Thoracic aorta (tissue), 2 donors: ENCODE measurements around the gene KLHL28. TPM values are rescaled to one million over a fixed set of nuclear protein-coding genes. Genes with fewer than 3 reads are reported as not detected.

ENCODE experiments used
- ATAC-seq: fragments of 150-250 bp; one replicate; pipeline ENCODE4 v1.8.0; 2017; ENCODE audit warnings: low read depth; ENCODE audit not compliant: insufficient number of reproducible peaks, low FRiP score
- DNase-seq: peaks from one replicate; pipeline ENCODE4 v3.0.0-alpha.2; 2020; ENCODE audit warnings: low spot score
- H3K27ac ChIP-seq, 2 donors: fragments of 200-600 bp; sonication (generic); 1 replicate in 1 of 2; 2 replicates in 1 of 2; pipeline ENCODE4 v1.5.1; 2016; ENCODE audit warnings: mild to moderate bottlenecking in 2 of 2, moderate library complexity in 2 of 2
- H3K27me3 ChIP-seq: fragments of 200-600 bp; sonication (generic); replicated peaks from 2 replicates; pipeline ENCODE4 v1.6.0; 2016; ENCODE audit warnings: mild to moderate bottlenecking; ENCODE audit not compliant: insufficient read depth
- H3K36me3 ChIP-seq: fragments of 200-600 bp; sonication (generic); one replicate; pipeline ENCODE4 v1.5.1; 2016
- H3K4me1 ChIP-seq, 2 donors: fragments of 200-600 bp; sonication (generic); 1 replicate in 1 of 2; 2 replicates in 1 of 2; pipeline versions ENCODE4 v1.5.1 to v1.6.0; 2016; ENCODE audit warnings: low read depth in 2 of 2, mild to moderate bottlenecking in 1 of 2; ENCODE audit not compliant: control insufficient read depth in 1 of 2
- H3K4me3 ChIP-seq: fragments of 200-600 bp; sonication (generic); 2 replicates; pipeline ENCODE4 v1.5.1; 2016; ENCODE audit warnings: mild to moderate bottlenecking
- H3K9me3 ChIP-seq: fragments of 200-600 bp; sonication (generic); 2 replicates; pipeline ENCODE4 v1.5.1; 2016
- total RNA-seq, 2 donors: library from RNA; depleted of rRNA; stranded (reverse); fragments of >200 nt; gene quantifications; one replicate each; pipeline versions ENCODE4 v1.1.0 to v1.2.3, GENCODE V29; 2016
- TF ChIP-seq, protein P1 (sequence below): fragments of 200-600 bp; sonication (generic); IDR thresholded peaks from one replicate; pipeline ENCODE4 v1.5.1; 2019; ENCODE audit warnings: antibody characterized with exemption

Gene KLHL28
- total RNA-seq, 2 donors from 2014 or later: 9.6 to 11.0 TPM

DNA sequence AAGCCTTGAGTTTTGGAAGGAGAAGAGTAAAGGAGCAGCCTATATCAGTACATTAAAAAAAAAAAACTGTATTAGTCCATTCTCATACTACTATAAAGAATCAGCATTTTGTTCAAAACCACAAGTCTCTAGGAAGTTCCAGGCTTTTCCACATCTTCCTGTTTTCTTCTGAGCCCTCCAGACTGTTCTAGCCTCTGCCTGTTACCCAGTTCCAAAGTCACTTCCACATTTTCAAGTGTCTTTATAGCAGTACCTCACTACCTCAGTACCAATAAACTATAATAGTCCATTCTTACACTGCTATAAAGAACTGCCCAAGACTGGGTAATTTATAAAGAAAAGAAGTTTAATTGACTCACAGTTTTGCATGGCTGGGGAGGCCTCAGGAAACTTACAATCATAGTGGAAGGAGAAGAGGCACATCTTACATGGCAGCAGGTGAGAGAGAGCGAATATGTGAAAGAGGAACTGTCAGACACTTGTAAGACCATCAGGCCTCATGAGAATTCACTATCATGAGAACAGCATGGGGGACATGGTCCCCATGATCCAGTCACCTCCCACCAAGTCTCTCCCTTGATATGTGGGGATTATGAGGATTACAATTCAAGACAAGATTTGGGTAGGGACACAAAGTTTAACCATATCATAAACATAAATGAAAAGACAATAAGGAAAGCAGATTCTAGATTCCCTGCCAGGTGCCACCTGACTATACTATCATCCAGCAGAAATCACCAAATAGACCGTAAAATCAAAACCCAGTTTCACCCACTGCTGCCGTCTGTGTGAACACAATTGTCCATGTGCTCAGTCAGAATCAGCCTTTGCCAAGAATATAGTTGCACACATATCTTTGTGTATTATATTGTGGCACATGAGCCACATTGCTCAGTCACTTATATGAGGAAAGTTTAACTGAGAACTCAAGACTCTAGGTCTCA is 28.0 kb upstream of the KLHL28 start:
- DNase-seq: no peak

DNA sequence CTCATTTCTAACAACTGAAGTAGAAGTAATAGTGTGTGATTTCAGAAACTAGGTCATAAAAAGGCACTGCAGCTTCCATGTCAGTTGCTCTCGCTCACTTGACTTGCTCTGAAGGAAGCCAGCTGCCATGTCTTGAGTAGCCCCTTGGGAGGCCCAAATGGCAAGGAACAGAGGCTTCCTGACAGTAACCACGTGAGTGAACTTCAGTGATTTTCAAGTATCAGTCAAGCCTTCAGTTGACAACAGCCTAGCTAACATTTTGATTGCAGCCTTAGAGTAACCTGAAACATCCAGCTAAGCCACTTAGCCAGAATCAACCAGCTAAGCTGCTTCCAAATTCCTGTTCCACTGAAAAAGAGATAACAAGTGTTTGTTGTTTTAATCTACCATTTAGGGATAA is 26.9 kb upstream of the KLHL28 start:
- no peak for ATAC-seq
- H3K4me1 ChIP-seq: peaks cover 9 to 10% of the 10 kb centered on the region in 2 donors
- H3K9me3 ChIP-seq: no peaks in the 10 kb centered on the region
- no peaks in the 10 kb centered on the region for H3K36me3 ChIP-seq
- TF ChIP-seq, protein P1, sequence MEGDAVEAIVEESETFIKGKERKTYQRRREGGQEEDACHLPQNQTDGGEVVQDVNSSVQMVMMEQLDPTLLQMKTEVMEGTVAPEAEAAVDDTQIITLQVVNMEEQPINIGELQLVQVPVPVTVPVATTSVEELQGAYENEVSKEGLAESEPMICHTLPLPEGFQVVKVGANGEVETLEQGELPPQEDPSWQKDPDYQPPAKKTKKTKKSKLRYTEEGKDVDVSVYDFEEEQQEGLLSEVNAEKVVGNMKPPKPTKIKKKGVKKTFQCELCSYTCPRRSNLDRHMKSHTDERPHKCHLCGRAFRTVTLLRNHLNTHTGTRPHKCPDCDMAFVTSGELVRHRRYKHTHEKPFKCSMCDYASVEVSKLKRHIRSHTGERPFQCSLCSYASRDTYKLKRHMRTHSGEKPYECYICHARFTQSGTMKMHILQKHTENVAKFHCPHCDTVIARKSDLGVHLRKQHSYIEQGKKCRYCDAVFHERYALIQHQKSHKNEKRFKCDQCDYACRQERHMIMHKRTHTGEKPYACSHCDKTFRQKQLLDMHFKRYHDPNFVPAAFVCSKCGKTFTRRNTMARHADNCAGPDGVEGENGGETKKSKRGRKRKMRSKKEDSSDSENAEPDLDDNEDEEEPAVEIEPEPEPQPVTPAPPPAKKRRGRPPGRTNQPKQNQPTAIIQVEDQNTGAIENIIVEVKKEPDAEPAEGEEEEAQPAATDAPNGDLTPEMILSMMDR: no peak
- H3K27ac ChIP-seq: peak overlapping the region in 1 of 2 donors; percentile 8
- no peak overlapping the region for H3K4me3 ChIP-seq
- DNase-seq: no peak
- no peaks in the 10 kb centered on the region for H3K27me3 ChIP-seq

More for the DNA sequence above, 28.0 kb upstream of the KLHL28 start:
- no peaks in the 10 kb centered on the region for H3K9me3 ChIP-seq
- peaks cover 9 to 10% of the 10 kb centered on the region in 2 donors for H3K4me1 ChIP-seq
- no peak overlapping the region for H3K4me3 ChIP-seq
- TF ChIP-seq, protein P1: no peak
- H3K27ac ChIP-seq: no peak overlapping the region
- H3K36me3 ChIP-seq: no peaks in the 10 kb centered on the region
- no peak for ATAC-seq
- H3K27me3 ChIP-seq: no peaks in the 10 kb centered on the region

DNA sequence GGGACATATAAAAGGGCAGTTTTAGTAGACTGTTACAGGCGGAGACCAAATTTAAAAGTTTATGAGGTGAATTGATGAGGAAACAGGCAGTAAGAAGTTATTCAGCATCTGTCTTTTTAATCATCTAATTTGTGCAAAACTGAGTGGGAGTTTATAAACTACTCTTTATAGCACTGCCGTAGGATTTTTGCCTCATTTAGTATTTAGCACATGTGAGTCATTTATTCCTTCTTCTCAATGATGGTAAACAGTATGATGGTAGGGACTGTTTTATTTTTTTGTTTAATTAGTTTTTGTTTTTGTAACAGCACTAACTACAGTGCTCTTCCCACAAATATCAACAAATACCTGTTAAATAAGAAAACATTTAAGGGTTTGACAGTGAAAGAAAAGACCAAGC is 20.8 kb upstream of the KLHL28 start:
- Histone ChIP-seq H3K36me3 (no peaks in the 10 kb centered on the region), H3K27ac (no peak overlapping the region), H3K9me3 (no peaks in the 10 kb centered on the region), H3K27me3 (no peaks in the 10 kb centered on the region), H3K4me3 (no peak overlapping the region), H3K4me1 (peaks cover 0 to 8% of the 10 kb centered on the region in 2 donors)
- no peak for DNase-seq
- TF ChIP-seq, protein P1: no peak
- no peak for ATAC-seq

DNA sequence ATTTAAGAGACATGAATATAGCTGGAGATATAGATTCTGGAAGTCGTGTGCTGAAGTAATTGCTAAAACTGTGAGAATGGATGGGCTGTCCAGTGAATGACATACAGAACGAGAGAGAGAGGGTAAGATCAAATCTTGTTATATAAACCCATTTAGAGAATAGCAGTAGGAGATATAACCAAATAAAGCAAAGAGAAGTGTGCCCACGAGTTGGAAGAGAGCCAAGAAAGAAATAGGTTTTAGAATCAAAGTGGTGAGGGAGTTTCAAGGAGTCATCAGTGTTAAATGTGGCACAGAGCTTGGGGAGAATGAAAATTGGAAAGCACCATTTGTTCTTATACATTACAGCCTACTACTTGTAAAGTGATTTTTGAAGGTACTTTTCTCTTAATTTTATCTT is 19.5 kb upstream of the KLHL28 start:
- TF ChIP-seq, protein P1: no peak
- no peaks in the 10 kb centered on the region for H3K36me3 ChIP-seq

DNA sequence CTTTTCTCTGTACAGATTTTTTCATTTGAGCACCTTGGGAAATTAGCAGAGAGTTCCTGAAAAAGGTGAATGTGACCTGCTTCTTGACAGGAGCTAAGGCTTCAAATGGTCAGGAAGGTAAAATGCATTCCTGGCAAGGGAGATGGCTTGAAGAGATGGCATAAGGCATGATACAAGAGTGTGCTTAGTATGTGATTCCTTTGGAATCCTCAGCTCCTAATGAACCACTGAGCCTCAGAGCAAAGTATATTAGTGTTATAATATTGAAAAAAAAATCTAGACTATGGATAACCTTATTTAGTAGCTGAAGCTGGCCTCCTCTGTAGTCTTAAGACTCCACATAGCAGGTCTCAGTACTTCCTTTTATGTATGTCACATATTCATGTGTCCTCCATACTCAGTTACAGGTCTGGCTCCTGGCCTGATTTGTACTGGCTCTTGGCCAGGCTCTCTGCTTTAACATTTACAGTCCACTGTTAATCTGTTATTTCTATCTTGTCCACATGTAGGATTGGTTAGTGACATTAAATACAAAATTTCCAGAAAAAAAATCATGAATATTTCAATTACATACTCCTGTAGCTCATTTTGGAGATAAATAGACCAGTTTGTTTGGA is 18.1 kb upstream of the KLHL28 start:
- DNase-seq (no peak), ATAC-seq (no peak)
- TF ChIP-seq, protein P1: no peak
- no peak overlapping the region for H3K4me3 ChIP-seq
- H3K4me1 ChIP-seq: peaks cover 0 to 8% of the 10 kb centered on the region in 2 donors
- no peaks in the 10 kb centered on the region for H3K27me3 ChIP-seq
- H3K36me3 ChIP-seq: no peaks in the 10 kb centered on the region
- H3K27ac ChIP-seq: no peak overlapping the region
- H3K9me3 ChIP-seq: no peaks in the 10 kb centered on the region

More for the DNA sequence above, 19.5 kb upstream of the KLHL28 start:
- ATAC-seq (no peak), DNase-seq (no peak)
- peaks cover 0 to 8% of the 10 kb centered on the region in 2 donors for H3K4me1 ChIP-seq
- no peaks in the 10 kb centered on the region for H3K9me3 ChIP-seq
- H3K4me3 ChIP-seq: no peak overlapping the region
- no peaks in the 10 kb centered on the region for H3K27me3 ChIP-seq
- no peak overlapping the region for H3K27ac ChIP-seq
